ENCODE data around the gene PIGK. TPM values are rescaled to one million over a fixed set of nuclear protein-coding genes. Genes with fewer than 3 reads are reported as not detected.

Gene PIGK
- total RNA-seq, 4 donors from 2014 or later, result 23.5 to 41.0 (median 28.3) TPM

- Histone ChIP-seq H3K27me3 (no peaks in the 10 kb centered on the region), H3K9me3 (no peaks in the 10 kb centered on the region), H3K36me3 (no peaks in the 10 kb centered on the region), H3K27ac (no peak overlapping the region), H3K4me1 (no peaks in the 10 kb centered on the region), H3K4me3 (replicated peaks in 1 of 3) (no peak overlapping the region)
- no peak for DNase-seq
- intact Hi-C loops (cut with DNase I), result no loop called here
- 95 to 97% methylated on average over 3 of the region's 3 CpGs for WGBS, 2 donors
- no peak for TF ChIP-seq CTCF (IDR thresholded peaks at IDR 0.05)
- no peak for TF ChIP-seq POLR2A (IDR thresholded peaks at IDR 0.05)
Measured at GRCh38 chr1:77120950-77121349, 98.3 kb downstream of the PIGK start.

DNA sequence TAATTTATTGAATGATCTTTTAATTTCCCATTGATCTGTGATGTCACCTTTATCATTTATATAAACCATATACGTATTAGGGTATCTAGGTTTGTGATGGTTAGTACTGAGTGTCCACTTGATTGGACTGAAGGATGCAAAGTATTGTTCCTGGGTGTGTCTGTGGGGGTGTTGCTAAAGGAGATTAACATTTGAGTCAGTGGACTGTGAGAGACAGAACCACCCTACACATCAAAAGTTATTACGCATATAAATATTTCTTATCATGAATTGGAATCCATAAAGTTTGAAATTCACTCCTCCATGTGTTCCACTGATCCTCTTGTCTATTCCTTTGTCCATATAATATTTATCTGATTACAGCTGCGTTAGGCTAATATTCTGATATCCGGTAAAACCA is 100.5 kb downstream of the PIGK start:
- no peaks in the 10 kb centered on the region for H3K4me1 ChIP-seq
- H3K36me3 ChIP-seq, result no peaks in the 10 kb centered on the region
- intact Hi-C loops (cut with DNase I), result no loop called here
- H3K9me3 ChIP-seq, result no peaks in the 10 kb centered on the region
- H3K27ac ChIP-seq, result no peak overlapping the region
- H3K4me3 ChIP-seq (replicated peaks in 1 of 3), result no peak overlapping the region
- no peak for DNase-seq
- 98 to 99% methylated on average over 4 of the region's 4 CpGs for WGBS, 2 donors
- no peak for TF ChIP-seq POLR2A (IDR thresholded peaks at IDR 0.05)
- no peak for TF ChIP-seq CTCF (IDR thresholded peaks at IDR 0.05)
- no peaks in the 10 kb centered on the region for H3K27me3 ChIP-seq

- H3K27me3 ChIP-seq, result no peaks in the 10 kb centered on the region
- H3K9me3 ChIP-seq, result no peaks in the 10 kb centered on the region
- intact Hi-C loops (cut with DNase I), result no loop called here
- no peak for DNase-seq
- TF ChIP-seq POLR2A (IDR thresholded peaks at IDR 0.05) (no peak), CTCF (IDR thresholded peaks at IDR 0.05) (no peak)
- 93 to 96% methylated on average over 10 of the region's 10 CpGs for WGBS, 2 donors
- H3K36me3 ChIP-seq, result no peaks in the 10 kb centered on the region
- no peak overlapping the region for H3K4me3 ChIP-seq (replicated peaks in 1 of 3)
- H3K4me1 ChIP-seq, result no peaks in the 10 kb centered on the region
- H3K27ac ChIP-seq, result no peak overlapping the region
Measured at GRCh38 chr1:77104672-77105071, 114.6 kb downstream of the PIGK start.

DNA sequence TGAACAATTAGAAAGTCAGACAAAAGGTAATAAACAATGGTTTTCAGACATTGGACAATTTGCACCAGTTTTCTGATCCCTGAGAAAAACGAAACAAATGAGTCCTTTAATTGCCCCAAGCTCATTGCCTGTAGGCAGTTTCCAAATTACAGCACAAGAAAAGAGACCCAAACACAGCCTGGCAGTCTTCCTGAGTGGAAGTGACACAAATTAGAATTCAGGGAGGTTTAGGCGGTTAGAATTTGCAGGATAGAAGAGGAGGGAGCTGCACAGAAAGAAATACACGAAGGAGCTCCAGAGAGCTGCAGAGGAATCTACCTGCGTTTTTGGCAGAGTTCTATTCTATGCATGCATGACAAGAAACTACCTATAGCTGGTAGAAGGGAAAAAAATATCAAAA is 115.7 kb downstream of the PIGK start:
- H3K27ac ChIP-seq, result no peak overlapping the region
- no peak for DNase-seq
- intact Hi-C loops (cut with DNase I), result no loop called here
- no peak for TF ChIP-seq POLR2A (IDR thresholded peaks at IDR 0.05)
- no peak for TF ChIP-seq CTCF (IDR thresholded peaks at IDR 0.05)
- H3K36me3 ChIP-seq, result no peaks in the 10 kb centered on the region
- no peaks in the 10 kb centered on the region for H3K4me1 ChIP-seq
- WGBS, 2 donors, result 75 to 83% methylated on average over 4 of the region's 4 CpGs
- no peaks in the 10 kb centered on the region for H3K9me3 ChIP-seq
- no peaks in the 10 kb centered on the region for H3K27me3 ChIP-seq
- no peak overlapping the region for H3K4me3 ChIP-seq (replicated peaks in 1 of 3)

- WGBS, 2 donors, result 97 to 98% methylated on average over 1 of the region's 1 CpG
Measured at GRCh38 chr1:77100875-77101274, 118.4 kb downstream of the PIGK start.

More at GRCh38 chr1:77100875-77101274, 118.4 kb downstream of the PIGK start:
- Histone ChIP-seq H3K4me3 (replicated peaks in 1 of 3) (no peak overlapping the region), H3K27me3 (no peaks in the 10 kb centered on the region), H3K4me1 (no peaks in the 10 kb centered on the region), H3K9me3 (no peaks in the 10 kb centered on the region), H3K36me3 (no peaks in the 10 kb centered on the region), H3K27ac (no peak overlapping the region)
- no peak for TF ChIP-seq POLR2A (IDR thresholded peaks at IDR 0.05)
- TF ChIP-seq CTCF (IDR thresholded peaks at IDR 0.05), result no peak
- intact Hi-C loops (cut with DNase I), result no loop called here
- no peak for DNase-seq
